ENCODE measurements around the gene EXTL2.
"Not testable (repeated sequence)": the region's sequence is repeated elsewhere in the genome, so short reads cannot be mapped to it uniquely, and the experiment has no call there.

EXTL2 gene

GRCh38 chr1:100894603-100895539, at the start of gene EXTL2:
TSS of gene EXTL2 (minus strand) at chr1:100894842. CDS start at chr1:100888757, 6,085 bp downstream.
- DNase-seq, result peak; percentile 75

- no peak for DNase-seq
These were observed 48.9 kb upstream of the EXTL2 start for GRCh38 chr1:100943533-100943932.

- no peak for DNase-seq
These were observed 47.8 kb upstream of the EXTL2 start for GRCh38 chr1:100942304-100943046.

GRCh38 chr1:100941580-100942216, 47.1 kb upstream of the EXTL2 start:
- DNase-seq, result no peak

- no peak for DNase-seq
These were observed 46.5 kb upstream of the EXTL2 start for GRCh38 chr1:100941098-100941527.

GRCh38 chr1:100936194-100936967, 41.7 kb upstream of the EXTL2 start:
- no peak for DNase-seq

GRCh38 chr1:100933555-100933954, 38.9 kb upstream of the EXTL2 start:
- not testable (repeated sequence) for DNase-seq

GRCh38 chr1:100931716-100932115, 37.1 kb upstream of the EXTL2 start:
- DNase-seq, result no peak

- DNase-seq, result no peak
These were observed 35.9 kb upstream of the EXTL2 start for GRCh38 chr1:100930494-100930893.

GRCh38 chr1:100928128-100928527, 33.5 kb upstream of the EXTL2 start:
- no peak for DNase-seq

- no peak for DNase-seq
These were observed 32.6 kb upstream of the EXTL2 start for GRCh38 chr1:100927276-100927675.

GRCh38 chr1:100926240-100926639, 31.6 kb upstream of the EXTL2 start:
- no peak for DNase-seq

- no peak for DNase-seq
These were observed 30.3 kb upstream of the EXTL2 start for GRCh38 chr1:100924991-100925390.

GRCh38 chr1:100924212-100924611, 29.6 kb upstream of the EXTL2 start:
- DNase-seq, result no peak

- no peak for DNase-seq
These were observed 26.6 kb upstream of the EXTL2 start for GRCh38 chr1:100921110-100921706.

- DNase-seq, result no peak
These were observed 17.4 kb upstream of the EXTL2 start for GRCh38 chr1:100912019-100912418.

- DNase-seq, result no peak
These were observed 14.4 kb upstream of the EXTL2 start for GRCh38 chr1:100909018-100909417.

GRCh38 chr1:100907887-100908286, 13.2 kb upstream of the EXTL2 start:
- DNase-seq, result no peak

GRCh38 chr1:100905181-100905580, 10.5 kb upstream of the EXTL2 start:
- DNase-seq, result no peak

GRCh38 chr1:100904528-100904927, 9.9 kb upstream of the EXTL2 start:
- no peak for DNase-seq

GRCh38 chr1:100903777-100904176, 9.1 kb upstream of the EXTL2 start:
- DNase-seq, result no peak

GRCh38 chr1:100902365-100902764, 7.7 kb upstream of the EXTL2 start:
- DNase-seq, result no peak
